ENCODE measurements around the gene NOS1AP.

NOS1AP gene

GRCh38 chr1:162189345-162189744, 119.9 kb downstream of the NOS1AP start:
- no peaks in the 10 kb centered on the region for H3K9me3 ChIP-seq
- no peak overlapping the region for H3K4me3 ChIP-seq
- no peaks in the 10 kb centered on the region for H3K27me3 ChIP-seq
- DNase-seq, result no peak
- peaks cover 0 to 20% (median 7%) of the 10 kb centered on the region in 4 donors for H3K4me1 ChIP-seq
- TF ChIP-seq CTCF (IDR thresholded peaks at IDR 0.05), result no peak
- H3K36me3 ChIP-seq, result no peaks in the 10 kb centered on the region
- no peak overlapping the region for H3K27ac ChIP-seq
- intact Hi-C loops (cut with DNase I; ENCODE audit: low total_unique reads), result no loop called here

DNA sequence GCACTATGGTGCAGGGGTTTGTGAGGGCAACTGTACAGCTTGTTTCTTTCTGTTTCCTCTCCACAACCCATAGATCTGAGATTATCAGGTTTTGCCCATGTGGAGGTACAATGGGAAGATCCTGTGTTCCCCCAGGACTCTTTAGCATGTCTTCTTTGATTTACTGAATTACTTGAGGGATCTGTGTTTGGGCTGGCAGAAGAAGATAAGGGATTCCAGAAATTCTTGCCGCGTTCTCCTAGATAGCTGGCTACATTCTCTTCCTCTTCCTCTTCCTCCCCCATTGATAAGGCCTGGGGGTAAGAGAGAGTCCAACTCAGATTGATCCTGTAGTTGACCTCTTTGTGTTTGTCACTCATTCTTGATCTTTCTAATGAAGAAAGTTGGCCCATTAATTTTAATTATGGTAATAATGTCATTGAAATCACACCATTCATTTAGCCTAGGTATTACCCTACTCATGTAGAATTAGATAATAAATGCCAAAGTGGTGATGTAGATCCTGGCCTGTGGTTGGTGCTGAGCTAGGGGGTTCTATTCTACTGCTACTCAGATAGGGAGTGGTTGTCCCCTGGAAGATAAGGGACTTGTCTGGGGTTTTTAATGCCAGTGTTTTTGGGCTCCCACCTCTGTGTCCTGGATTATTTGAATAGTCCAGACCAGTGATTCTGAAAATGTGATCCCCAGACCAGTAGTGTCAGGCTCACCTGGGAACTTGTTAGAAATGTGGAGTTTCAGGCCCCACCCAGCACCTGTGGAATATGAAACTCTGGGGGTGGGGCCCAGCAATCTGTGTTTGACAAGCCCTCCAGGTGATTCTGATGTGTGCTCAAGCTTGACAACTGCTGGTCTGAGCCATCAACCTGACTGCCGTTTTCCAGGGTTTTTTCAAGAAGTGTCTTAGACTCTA, 122.2 kb downstream of the NOS1AP start:
- H3K27me3 ChIP-seq, result no peaks in the 10 kb centered on the region
- no peak for DNase-seq
- no peak for TF ChIP-seq CTCF (IDR thresholded peaks at IDR 0.05)
- peaks cover 0 to 17% (median 7%) of the 10 kb centered on the region in 4 donors for H3K4me1 ChIP-seq
- H3K27ac ChIP-seq, result no peak overlapping the region
- no peaks in the 10 kb centered on the region for H3K36me3 ChIP-seq
- intact Hi-C loops (cut with DNase I; ENCODE audit: low total_unique reads), result no loop called here
- H3K4me3 ChIP-seq, result no peak overlapping the region
- no peaks in the 10 kb centered on the region for H3K9me3 ChIP-seq

DNA sequence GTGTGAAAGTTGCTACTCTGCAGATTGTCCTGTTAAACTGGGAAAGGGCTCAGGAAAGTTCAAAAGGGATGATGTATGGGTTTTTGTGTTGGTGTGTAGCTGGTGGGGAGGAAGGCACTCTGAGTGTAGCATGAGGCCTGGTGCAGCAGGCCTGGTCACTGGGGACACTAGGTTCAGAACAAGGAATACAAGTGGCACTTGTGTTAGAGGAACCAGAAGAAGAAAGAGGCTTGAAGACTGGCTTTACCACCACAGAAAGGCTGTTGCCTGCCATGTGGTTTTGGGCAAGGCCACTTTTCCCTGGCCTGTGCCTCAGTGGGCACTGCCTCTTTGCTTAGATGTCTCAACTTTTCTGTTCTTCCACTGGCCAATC, 122.8 kb downstream of the NOS1AP start:
- Histone ChIP-seq H3K27me3 (peaks cover 0 to under 1% of the 10 kb centered on the region in 2 donors), H3K27ac (no peak overlapping the region), H3K9me3 (no peaks in the 10 kb centered on the region), H3K36me3 (no peaks in the 10 kb centered on the region), H3K4me3 (no peak overlapping the region), H3K4me1 (peaks cover 0 to 21% (median 9%) of the 10 kb centered on the region in 4 donors)
- no peak for TF ChIP-seq CTCF (IDR thresholded peaks at IDR 0.05)
- intact Hi-C loops (cut with DNase I; ENCODE audit: low total_unique reads), result no loop called here
- DNase-seq, result no peak

DNA sequence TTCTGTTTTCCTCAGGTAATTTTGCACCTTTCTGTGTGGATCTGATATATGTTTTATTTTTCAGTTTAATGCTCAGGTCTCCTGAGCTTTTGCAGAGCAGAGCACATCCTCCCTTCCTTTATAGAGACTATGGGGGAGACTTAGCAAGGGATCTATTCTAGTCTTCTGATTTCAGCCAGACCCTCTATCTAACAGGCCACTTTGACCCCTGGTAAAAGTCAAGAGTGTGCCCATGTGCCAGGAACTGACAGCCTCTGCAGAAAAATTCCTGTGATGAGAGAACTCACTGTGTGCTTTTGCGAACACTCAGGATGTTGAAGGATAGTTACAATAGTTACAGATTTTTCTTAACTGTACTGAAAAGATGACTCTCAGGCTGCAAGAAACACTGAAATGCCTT, 123.3 kb downstream of the NOS1AP start:
- Histone ChIP-seq H3K9me3 (no peaks in the 10 kb centered on the region), H3K4me1 (peaks cover 0 to 21% (median 7%) of the 10 kb centered on the region in 4 donors), H3K27ac (no peak overlapping the region), H3K36me3 (no peaks in the 10 kb centered on the region), H3K4me3 (no peak overlapping the region), H3K27me3 (peaks cover 0 to 5% of the 10 kb centered on the region in 2 donors)
- DNase-seq, result no peak
- no peak for TF ChIP-seq CTCF (IDR thresholded peaks at IDR 0.05)
- intact Hi-C loops (cut with DNase I; ENCODE audit: low total_unique reads), result no loop called here

DNA sequence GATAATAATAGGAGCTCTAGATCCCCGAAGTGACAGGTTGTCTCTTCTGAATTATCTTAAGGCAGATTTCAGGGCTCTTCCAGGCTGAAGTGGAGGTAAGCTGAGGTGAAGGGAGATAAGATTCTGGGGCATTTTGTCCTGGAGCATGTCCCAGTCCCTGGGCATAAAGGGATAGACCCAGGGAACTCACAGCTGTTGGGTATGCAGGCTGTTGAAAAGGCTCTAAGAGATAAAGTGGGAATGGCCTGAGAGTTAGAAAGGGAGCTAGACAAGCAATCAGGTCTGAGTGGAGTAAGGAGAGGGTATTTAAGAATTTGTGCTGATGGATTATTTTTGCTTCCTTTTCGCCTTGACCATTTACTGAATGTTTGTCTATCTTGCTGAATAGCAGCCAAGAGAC, 123.7 kb downstream of the NOS1AP start:
- DNase-seq, result no peak

More for the DNA sequence above, 123.7 kb downstream of the NOS1AP start:
- Histone ChIP-seq H3K9me3 (no peaks in the 10 kb centered on the region), H3K4me1 (peaks cover 0 to 20% (median 5%) of the 10 kb centered on the region in 4 donors), H3K27ac (no peak overlapping the region), H3K4me3 (no peak overlapping the region), H3K36me3 (no peaks in the 10 kb centered on the region), H3K27me3 (peaks cover 0 to 7% of the 10 kb centered on the region in 2 donors)
- TF ChIP-seq CTCF (IDR thresholded peaks at IDR 0.05), result no peak
- intact Hi-C loops (cut with DNase I; ENCODE audit: low total_unique reads), result no loop called here

Data from tibial artery (tissue), 4 donors.